ENCODE data around the gene B3GALT2. TPM values are rescaled to one million over a fixed set of nuclear protein-coding genes. Genes with fewer than 3 reads are reported as not detected.
A peak's percentile ranks its signal among the peaks of the same experiment; 100 is the strongest.
"Not testable (repeated sequence)": the region's sequence is repeated elsewhere in the genome, so short reads cannot be mapped to it uniquely, and the experiment has no call there.

The B3GALT2 gene
- total and polyA plus RNA-seq, 5 experiments from 2014 or later = 0.07 to 0.93 (median 0.62) TPM; not detected in 2

- DNase-seq (no peak), ATAC-seq (no peak)
- no peaks in the 10 kb centered on the region for H3K9me3 Mint-ChIP-seq
- H3K4me3 Mint-ChIP-seq = no peak overlapping the region
- H3K4me1 Mint-ChIP-seq = peaks cover 20 to 37% (median 36%) of the 10 kb centered on the region in 4 donors
- peaks cover 3 to 37% (median 34%) of the 10 kb centered on the region in 3 donors for H3K36me3 Mint-ChIP-seq
- no peaks in the 10 kb centered on the region for H3K27me3 Mint-ChIP-seq
- POLR2A ChIA-PET = no interaction called here
- H3K27ac Mint-ChIP-seq = no peak overlapping the region
Measured at GRCh38 chr1:193199940-193200339, 13.5 kb upstream of the B3GALT2 start.

- peak overlapping the region in 1 of 10 donors; percentile 11 for H3K27ac Mint-ChIP-seq
- ATAC-seq (no peak), DNase-seq (no peak)
- peaks cover 0 to 12% (median 0%) of the 10 kb centered on the region in 9 donors for H3K9me3 Mint-ChIP-seq
- peaks cover 0 to 16% (median 14%) of the 10 kb centered on the region in 3 donors for H3K36me3 Mint-ChIP-seq
- H3K4me1 Mint-ChIP-seq = peaks cover 15 to 61% (median 37%) of the 10 kb centered on the region in 4 donors
- peak overlapping the region in 1 of 10 donors; percentile 5 for H3K4me3 Mint-ChIP-seq
- H3K27me3 Mint-ChIP-seq = no peaks in the 10 kb centered on the region
- POLR2A ChIA-PET = no interaction called here
Measured at GRCh38 chr1:193192586-193192985, 6.2 kb upstream of the B3GALT2 start.

GRCh38 chr1:193190096-193190744 lies 3.8 kb upstream of the B3GALT2 start:
- H3K36me3 Mint-ChIP-seq = peaks cover 0 to 16% (median 12%) of the 10 kb centered on the region in 3 donors

GRCh38 chr1:193189442-193190095 lies 3.2 kb upstream of the B3GALT2 start:
- peaks cover 19 to 74% (median 51%) of the 10 kb centered on the region in 4 donors for H3K4me1 Mint-ChIP-seq
- no peak for ATAC-seq
- peak overlapping the region in 3 of 10 donors; percentile 21 to 44 (median 27) for H3K27ac Mint-ChIP-seq
- peak overlapping the region in 1 of 10 donors; percentile 27 for H3K4me3 Mint-ChIP-seq
- peaks cover 0 to 12% (median 0%) of the 10 kb centered on the region in 9 donors for H3K9me3 Mint-ChIP-seq
- peaks cover 0 to 15% (median 10%) of the 10 kb centered on the region in 3 donors for H3K36me3 Mint-ChIP-seq
- no peaks in the 10 kb centered on the region for H3K27me3 Mint-ChIP-seq
- no peak for DNase-seq
- POLR2A ChIA-PET = no interaction called here

More at GRCh38 chr1:193190096-193190744, 3.8 kb upstream of the B3GALT2 start:
- ATAC-seq (no peak), DNase-seq (no peak)
- H3K9me3 Mint-ChIP-seq = peaks cover 0 to 12% (median 0%) of the 10 kb centered on the region in 9 donors
- H3K27me3 Mint-ChIP-seq = no peaks in the 10 kb centered on the region
- POLR2A ChIA-PET = no interaction called here
- H3K27ac Mint-ChIP-seq = peak overlapping the region in 2 of 10 donors; percentile 27
- H3K4me1 Mint-ChIP-seq = peaks cover 20 to 72% (median 46%) of the 10 kb centered on the region in 4 donors
- no peak overlapping the region for H3K4me3 Mint-ChIP-seq

GRCh38 chr1:193188915-193189314 lies 2.5 kb upstream of the B3GALT2 start:
- H3K27me3 Mint-ChIP-seq, H3K4me3 Mint-ChIP-seq, POLR2A ChIA-PET, H3K27ac Mint-ChIP-seq, DNase-seq, ATAC-seq: not testable (repeated sequence)
- Mint-ChIP-seq H3K36me3 (peaks cover 0 to 11% (median 7%) of the 10 kb centered on the region in 3 donors), H3K9me3 (peaks cover 0 to 12% (median 0%) of the 10 kb centered on the region in 9 donors), H3K4me1 (peaks cover 17 to 71% (median 52%) of the 10 kb centered on the region in 4 donors)

GRCh38 chr1:193187114-193187513 lies 701 bp upstream of the B3GALT2 start:
- peaks cover 0 to 1% (median 0%) of the 10 kb centered on the region in 9 donors for H3K9me3 Mint-ChIP-seq
- POLR2A ChIA-PET = no interaction called here
- H3K27ac Mint-ChIP-seq = peak overlapping the region in 5 of 10 donors; percentile 4 to 75 (median 12)
- ATAC-seq = no peak
- no peaks in the 10 kb centered on the region for H3K27me3 Mint-ChIP-seq
- peaks cover 15 to 70% (median 55%) of the 10 kb centered on the region in 4 donors for H3K4me1 Mint-ChIP-seq
- peaks cover 0 to 3% (median 2%) of the 10 kb centered on the region in 3 donors for H3K36me3 Mint-ChIP-seq
- no peak for DNase-seq
- peak overlapping the region in 3 of 10 donors; percentile 35 to 65 (median 35) for H3K4me3 Mint-ChIP-seq

GRCh38 chr1:193185211-193185610 lies 1.2 kb downstream of the B3GALT2 start:
- no peak for DNase-seq
- Mint-ChIP-seq H3K4me3 (peak overlapping the region in 1 of 10 donors; percentile 42), H3K27me3 (no peaks in the 10 kb centered on the region), H3K9me3 (no peaks in the 10 kb centered on the region), H3K36me3 (no peaks in the 10 kb centered on the region), H3K27ac (peak overlapping the region in 3 of 10 donors; percentile 3 to 64 (median 12)), H3K4me1 (peaks cover 15 to 68% (median 49%) of the 10 kb centered on the region in 4 donors)
- POLR2A ChIA-PET = no interaction called here
- ATAC-seq = no peak

- no peaks in the 10 kb centered on the region for H3K9me3 Mint-ChIP-seq
- DNase-seq = no peak
- POLR2A ChIA-PET = no interaction called here
- H3K27me3 Mint-ChIP-seq = no peaks in the 10 kb centered on the region
- no peaks in the 10 kb centered on the region for H3K36me3 Mint-ChIP-seq
- ATAC-seq = no peak
- peak overlapping the region in 1 of 10 donors; percentile 34 for H3K4me3 Mint-ChIP-seq
- H3K4me1 Mint-ChIP-seq = peaks cover 15 to 64% (median 45%) of the 10 kb centered on the region in 4 donors
- H3K27ac Mint-ChIP-seq = peak overlapping the region in 1 of 10 donors; percentile 12
Measured at GRCh38 chr1:193184776-193185175, 1.6 kb downstream of the B3GALT2 start.

- H3K4me1 Mint-ChIP-seq = peaks cover 15 to 59% (median 42%) of the 10 kb centered on the region in 4 donors
- H3K4me3 Mint-ChIP-seq = peak overlapping the region in 1 of 10 donors; percentile 21
- DNase-seq = peak in 6 of 10 donors; percentile 7 to 69 (median 40)
Measured at GRCh38 chr1:193183019-193183627, 3.3 kb downstream of the B3GALT2 start.

GRCh38 chr1:193181985-193182384 lies 4.4 kb downstream of the B3GALT2 start:
- Mint-ChIP-seq H3K27me3 (no peaks in the 10 kb centered on the region), H3K4me3 (no peak overlapping the region), H3K9me3 (no peaks in the 10 kb centered on the region), H3K4me1 (peaks cover 17 to 51% (median 41%) of the 10 kb centered on the region in 4 donors), H3K27ac (peak overlapping the region in 3 of 10 donors; percentile 36 to 70 (median 42)), H3K36me3 (peaks cover 0 to 4% (median under 1%) of the 10 kb centered on the region in 3 donors)
- POLR2A ChIA-PET = no interaction called here
- ATAC-seq (no peak), DNase-seq (no peak)

More at GRCh38 chr1:193183019-193183627, 3.3 kb downstream of the B3GALT2 start:
- Mint-ChIP-seq H3K36me3 (no peaks in the 10 kb centered on the region), H3K9me3 (no peaks in the 10 kb centered on the region), H3K27ac (no peak overlapping the region), H3K27me3 (no peaks in the 10 kb centered on the region)
- ATAC-seq = peak; percentile 55 to 70
- POLR2A ChIA-PET = no interaction called here

GRCh38 chr1:193181536-193181935 lies 4.9 kb downstream of the B3GALT2 start:
- Mint-ChIP-seq H3K36me3 (peaks cover 0 to 4% (median 4%) of the 10 kb centered on the region in 3 donors), H3K4me1 (peaks cover 14 to 50% (median 40%) of the 10 kb centered on the region in 4 donors), H3K27ac (peak overlapping the region in 7 of 10 donors; percentile 22 to 71 (median 52)), H3K9me3 (no peaks in the 10 kb centered on the region), H3K27me3 (no peaks in the 10 kb centered on the region), H3K4me3 (no peak overlapping the region)
- POLR2A ChIA-PET = no interaction called here
- ATAC-seq = no peak
- no peak for DNase-seq

GRCh38 chr1:193179094-193179493 lies 7.3 kb downstream of the B3GALT2 start:
- H3K4me1 Mint-ChIP-seq = peaks cover 17 to 39% (median 37%) of the 10 kb centered on the region in 4 donors
- no peak for ATAC-seq
- peak overlapping the region in 4 of 10 donors; percentile 11 to 60 (median 23) for H3K27ac Mint-ChIP-seq
- no peaks in the 10 kb centered on the region for H3K27me3 Mint-ChIP-seq
- POLR2A ChIA-PET = no interaction called here
- H3K36me3 Mint-ChIP-seq = peaks cover 4 to 7% (median 6%) of the 10 kb centered on the region in 3 donors
- H3K4me3 Mint-ChIP-seq = no peak overlapping the region
- no peaks in the 10 kb centered on the region for H3K9me3 Mint-ChIP-seq
- no peak for DNase-seq
